ENCODE results near the gene C2orf68.

Gene C2orf68

DNA sequence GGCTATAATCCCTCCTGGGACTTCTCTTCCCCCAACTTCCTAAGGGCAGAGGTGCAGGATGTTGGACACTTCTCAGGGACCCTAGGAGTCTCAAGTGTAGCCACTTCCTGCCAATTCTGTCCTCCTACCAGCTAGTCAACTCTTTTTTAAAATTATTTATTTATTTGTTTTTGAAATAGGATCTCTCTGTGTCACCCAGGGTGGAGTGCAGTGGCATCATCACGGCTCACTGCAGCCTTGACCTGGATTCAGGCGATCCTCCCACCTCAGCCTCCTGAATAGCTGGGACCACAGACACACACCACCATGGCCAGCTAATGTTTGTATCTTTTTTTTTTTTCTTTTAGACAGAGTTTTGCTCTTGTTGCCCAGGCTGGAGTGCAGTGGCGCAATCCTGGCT is 44.6 kb upstream of the C2orf68 start:
- no peak for ATAC-seq
- TF ChIP-seq ZNF565 (CRISPR knock-in tag; conservative IDR thresholded peaks at IDR 0.05; ENCODE audit: low read depth) = no peak
- no peak for TF ChIP-seq CSDC2 (CRISPR knock-in tag; IDR thresholded peaks at IDR 0.05)

DNA sequence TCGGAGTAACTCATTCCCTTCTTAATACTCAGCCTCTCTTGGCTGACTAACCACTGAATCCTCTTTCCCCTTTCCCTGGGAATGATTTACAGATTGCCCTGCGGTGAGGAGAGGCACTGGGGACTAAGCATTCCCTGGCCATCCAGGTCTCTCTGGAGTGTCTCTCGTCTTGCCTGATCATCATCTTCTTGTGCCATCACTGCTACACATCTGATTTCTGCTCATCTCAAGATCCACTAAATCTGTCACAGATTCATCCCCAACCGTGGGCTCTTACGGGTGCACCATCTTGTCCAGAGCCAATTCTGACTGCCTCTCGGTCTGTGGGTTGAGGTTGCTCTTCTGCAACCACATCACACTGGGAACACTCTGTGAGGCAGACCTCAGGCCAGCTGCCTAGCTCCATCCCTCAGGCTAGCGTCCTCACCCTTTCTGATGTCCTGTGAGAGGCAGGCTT is 44.1 kb upstream of the C2orf68 start:
- peak; percentile 77 for ATAC-seq

DNA sequence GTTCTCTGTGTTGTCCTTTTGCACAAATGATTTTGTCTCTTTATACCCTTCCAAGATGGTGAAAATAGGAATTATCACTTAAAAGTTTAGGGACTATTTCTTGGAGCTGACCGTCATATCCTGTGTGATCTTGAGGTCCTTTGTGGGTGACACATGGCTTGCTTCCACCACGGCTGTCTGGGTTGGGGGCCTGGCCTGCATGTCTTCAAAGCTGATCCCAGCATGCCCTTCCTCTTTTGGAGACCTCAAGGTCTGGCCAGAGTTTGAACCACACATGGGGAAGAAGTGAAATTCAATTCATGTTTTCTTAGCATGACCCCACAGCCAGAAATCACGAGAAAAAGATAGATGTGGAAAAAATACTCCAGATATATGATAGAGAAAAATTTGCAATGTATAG is 42.1 kb upstream of the C2orf68 start:
- TF ChIP-seq ARNTL (CRISPR knock-in tag; IDR thresholded peaks at IDR 0.05; ENCODE audit: borderline replicate concordance, low read depth) = no peak
- no peak for TF ChIP-seq RARB (CRISPR knock-in tag; IDR thresholded peaks at IDR 0.05)
- TF ChIP-seq, protein P1, sequence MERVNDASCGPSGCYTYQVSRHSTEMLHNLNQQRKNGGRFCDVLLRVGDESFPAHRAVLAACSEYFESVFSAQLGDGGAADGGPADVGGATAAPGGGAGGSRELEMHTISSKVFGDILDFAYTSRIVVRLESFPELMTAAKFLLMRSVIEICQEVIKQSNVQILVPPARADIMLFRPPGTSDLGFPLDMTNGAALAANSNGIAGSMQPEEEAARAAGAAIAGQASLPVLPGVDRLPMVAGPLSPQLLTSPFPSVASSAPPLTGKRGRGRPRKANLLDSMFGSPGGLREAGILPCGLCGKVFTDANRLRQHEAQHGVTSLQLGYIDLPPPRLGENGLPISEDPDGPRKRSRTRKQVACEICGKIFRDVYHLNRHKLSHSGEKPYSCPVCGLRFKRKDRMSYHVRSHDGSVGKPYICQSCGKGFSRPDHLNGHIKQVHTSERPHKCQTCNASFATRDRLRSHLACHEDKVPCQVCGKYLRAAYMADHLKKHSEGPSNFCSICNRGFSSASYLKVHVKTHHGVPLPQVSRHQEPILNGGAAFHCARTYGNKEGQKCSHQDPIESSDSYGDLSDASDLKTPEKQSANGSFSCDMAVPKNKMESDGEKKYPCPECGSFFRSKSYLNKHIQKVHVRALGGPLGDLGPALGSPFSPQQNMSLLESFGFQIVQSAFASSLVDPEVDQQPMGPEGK (CRISPR knock-in tag; IDR thresholded peaks at IDR 0.05; ENCODE audit: borderline replicate concordance) = no peak
- TF ChIP-seq, protein P2, sequence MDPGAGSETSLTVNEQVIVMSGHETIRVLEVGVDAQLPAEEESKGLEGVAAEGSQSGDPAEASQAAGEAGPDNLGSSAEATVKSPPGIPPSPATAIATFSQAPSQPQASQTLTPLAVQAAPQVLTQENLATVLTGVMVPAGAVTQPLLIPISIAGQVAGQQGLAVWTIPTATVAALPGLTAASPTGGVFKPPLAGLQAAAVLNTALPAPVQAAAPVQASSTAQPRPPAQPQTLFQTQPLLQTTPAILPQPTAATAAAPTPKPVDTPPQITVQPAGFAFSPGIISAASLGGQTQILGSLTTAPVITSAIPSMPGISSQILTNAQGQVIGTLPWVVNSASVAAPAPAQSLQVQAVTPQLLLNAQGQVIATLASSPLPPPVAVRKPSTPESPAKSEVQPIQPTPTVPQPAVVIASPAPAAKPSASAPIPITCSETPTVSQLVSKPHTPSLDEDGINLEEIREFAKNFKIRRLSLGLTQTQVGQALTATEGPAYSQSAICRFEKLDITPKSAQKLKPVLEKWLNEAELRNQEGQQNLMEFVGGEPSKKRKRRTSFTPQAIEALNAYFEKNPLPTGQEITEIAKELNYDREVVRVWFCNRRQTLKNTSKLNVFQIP (CRISPR knock-in tag; IDR thresholded peaks at IDR 0.05; ENCODE audit: borderline replicate concordance, low read depth) = no peak
- TF ChIP-seq BACH2 (CRISPR knock-in tag; IDR thresholded peaks at IDR 0.05; ENCODE audit: borderline replicate concordance) = no peak
- no peak for TF ChIP-seq SNAI2 (CRISPR knock-in tag; IDR thresholded peaks at IDR 0.05)
- no peak for TF ChIP-seq ZNF565 (CRISPR knock-in tag; conservative IDR thresholded peaks at IDR 0.05; ENCODE audit: low read depth)
- TF ChIP-seq, protein P3, sequence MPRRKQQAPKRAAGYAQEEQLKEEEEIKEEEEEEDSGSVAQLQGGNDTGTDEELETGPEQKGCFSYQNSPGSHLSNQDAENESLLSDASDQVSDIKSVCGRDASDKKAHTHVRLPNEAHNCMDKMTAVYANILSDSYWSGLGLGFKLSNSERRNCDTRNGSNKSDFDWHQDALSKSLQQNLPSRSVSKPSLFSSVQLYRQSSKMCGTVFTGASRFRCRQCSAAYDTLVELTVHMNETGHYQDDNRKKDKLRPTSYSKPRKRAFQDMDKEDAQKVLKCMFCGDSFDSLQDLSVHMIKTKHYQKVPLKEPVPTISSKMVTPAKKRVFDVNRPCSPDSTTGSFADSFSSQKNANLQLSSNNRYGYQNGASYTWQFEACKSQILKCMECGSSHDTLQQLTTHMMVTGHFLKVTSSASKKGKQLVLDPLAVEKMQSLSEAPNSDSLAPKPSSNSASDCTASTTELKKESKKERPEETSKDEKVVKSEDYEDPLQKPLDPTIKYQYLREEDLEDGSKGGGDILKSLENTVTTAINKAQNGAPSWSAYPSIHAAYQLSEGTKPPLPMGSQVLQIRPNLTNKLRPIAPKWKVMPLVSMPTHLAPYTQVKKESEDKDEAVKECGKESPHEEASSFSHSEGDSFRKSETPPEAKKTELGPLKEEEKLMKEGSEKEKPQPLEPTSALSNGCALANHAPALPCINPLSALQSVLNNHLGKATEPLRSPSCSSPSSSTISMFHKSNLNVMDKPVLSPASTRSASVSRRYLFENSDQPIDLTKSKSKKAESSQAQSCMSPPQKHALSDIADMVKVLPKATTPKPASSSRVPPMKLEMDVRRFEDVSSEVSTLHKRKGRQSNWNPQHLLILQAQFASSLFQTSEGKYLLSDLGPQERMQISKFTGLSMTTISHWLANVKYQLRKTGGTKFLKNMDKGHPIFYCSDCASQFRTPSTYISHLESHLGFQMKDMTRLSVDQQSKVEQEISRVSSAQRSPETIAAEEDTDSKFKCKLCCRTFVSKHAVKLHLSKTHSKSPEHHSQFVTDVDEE (CRISPR knock-in tag; IDR thresholded peaks at IDR 0.05) = no peak
- no peak for TF ChIP-seq GLIS3 (CRISPR knock-in tag; IDR thresholded peaks at IDR 0.05)
- TF ChIP-seq PPARA (CRISPR knock-in tag; IDR thresholded peaks at IDR 0.05; ENCODE audit: borderline replicate concordance) = no peak
- TF ChIP-seq TCF4 (CRISPR knock-in tag; IDR thresholded peaks at IDR 0.05; ENCODE audit: borderline replicate concordance) = no peak

More for the DNA sequence above, 44.1 kb upstream of the C2orf68 start:
- TF ChIP-seq, protein P3 (CRISPR knock-in tag; IDR thresholded peaks at IDR 0.05) = no peak
- no peak for TF ChIP-seq PPARA (CRISPR knock-in tag; IDR thresholded peaks at IDR 0.05; ENCODE audit: borderline replicate concordance)
- TF ChIP-seq, protein P1 (CRISPR knock-in tag; IDR thresholded peaks at IDR 0.05; ENCODE audit: borderline replicate concordance) = no peak
- no peak for TF ChIP-seq TOX (CRISPR knock-in tag; IDR thresholded peaks at IDR 0.05; ENCODE audit: borderline replicate concordance)
- no peak for TF ChIP-seq RARB (CRISPR knock-in tag; IDR thresholded peaks at IDR 0.05)
- no peak for TF ChIP-seq ISL1 (CRISPR knock-in tag; IDR thresholded peaks at IDR 0.05)
- TF ChIP-seq, protein P2 (CRISPR knock-in tag; IDR thresholded peaks at IDR 0.05; ENCODE audit: borderline replicate concordance, low read depth) = no peak

More for the DNA sequence above, 42.1 kb upstream of the C2orf68 start:
- ATAC-seq = no peak

Data from SK-N-SH treated with all-trans-retinoic acid at 6 μM for 48 hours (cell line).